Endometrial microvascular endothelial cells (primary cell): ENCODE measurements around the gene RPA1. TPM values are rescaled to one million over a fixed set of nuclear protein-coding genes. Genes with fewer than 3 reads are reported as not detected.

Experiments used
- in situ Hi-C: cut with HindIII; loops from 2 replicates; pipeline ENCODE4 v1.10.0; 2017; ENCODE audit warnings: low sequenced_read_pairs, low pct_unique_long_range_greater_than_20kb; ENCODE audit errors: inconsistent ontology term
- total RNA-seq: library from RNA; depleted of rRNA; stranded (reverse); fragments of >200 nt; gene quantifications from one replicate; pipeline ENCODE4 v1.2.3, GENCODE V29; 2015; ENCODE audit errors: inconsistent ontology term

RPA1 gene
- total RNA-seq, 1 donor from 2014 or later, result 33.3 TPM

DNA sequence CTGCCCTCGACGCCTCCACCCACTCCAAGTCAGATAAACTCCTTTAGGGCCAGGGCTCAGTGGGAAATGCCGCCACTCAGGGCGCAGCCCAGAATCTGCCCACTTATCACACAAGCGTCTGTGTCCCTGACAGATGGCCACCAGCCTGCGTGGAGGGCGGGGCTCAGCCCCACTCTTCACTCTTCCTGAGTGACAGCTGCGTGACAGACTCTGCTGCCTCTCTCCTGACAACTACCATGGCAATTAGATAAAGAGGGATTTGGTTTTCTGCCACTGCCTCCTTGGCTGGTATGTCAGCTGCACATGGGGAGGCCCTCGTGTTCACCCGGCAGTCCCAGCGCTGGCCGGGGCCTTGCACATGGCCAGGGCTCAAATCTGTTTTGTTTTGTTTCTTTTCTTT is 99.2 kb downstream of the RPA1 start:
- in situ Hi-C loops, result no loop called here

GRCh38 chr17:1930337-1930645 is 100.5 kb downstream of the RPA1 start:
- in situ Hi-C loops, result no loop called here

DNA sequence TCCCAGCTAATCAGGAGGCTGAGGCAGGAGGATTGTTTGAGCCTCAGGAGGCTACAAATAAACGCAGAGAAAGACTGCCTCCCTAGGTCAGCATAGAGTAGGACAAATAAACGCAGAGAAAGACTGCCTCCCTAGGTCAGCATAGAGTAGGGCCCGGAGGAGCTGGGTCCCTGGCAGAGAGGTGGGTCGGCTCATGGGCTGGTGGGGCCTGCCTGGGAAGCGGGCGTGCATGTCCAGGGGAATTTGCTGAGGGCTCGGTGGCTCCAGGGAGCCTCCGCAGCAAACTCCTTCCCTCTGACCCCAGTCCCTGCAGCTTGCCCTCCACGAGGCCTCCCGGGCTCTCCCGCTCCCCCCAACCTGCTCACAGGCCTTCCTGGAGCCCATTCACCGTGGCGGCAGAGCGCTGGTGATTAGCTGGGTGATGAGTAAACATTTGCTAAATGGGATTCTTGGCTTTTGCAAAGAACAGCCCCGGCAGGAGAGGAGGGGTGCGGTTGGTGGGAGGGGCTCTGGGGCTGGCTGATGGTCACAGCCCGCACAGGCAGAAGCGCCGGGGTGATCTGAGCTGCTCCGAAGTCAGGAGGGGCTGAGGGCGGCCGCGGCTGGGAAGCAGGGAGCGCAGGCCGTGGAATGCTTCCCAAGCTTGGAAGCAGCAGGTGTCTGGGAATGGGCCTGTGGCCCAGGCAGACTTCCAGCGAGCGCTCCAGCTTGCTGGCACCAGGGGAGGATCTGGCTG is 102.2 kb downstream of the RPA1 start:
- in situ Hi-C loops, result no loop called here

GRCh38 chr17:1933875-1934715 is 104.3 kb downstream of the RPA1 start:
- in situ Hi-C loops, result no loop called here

DNA sequence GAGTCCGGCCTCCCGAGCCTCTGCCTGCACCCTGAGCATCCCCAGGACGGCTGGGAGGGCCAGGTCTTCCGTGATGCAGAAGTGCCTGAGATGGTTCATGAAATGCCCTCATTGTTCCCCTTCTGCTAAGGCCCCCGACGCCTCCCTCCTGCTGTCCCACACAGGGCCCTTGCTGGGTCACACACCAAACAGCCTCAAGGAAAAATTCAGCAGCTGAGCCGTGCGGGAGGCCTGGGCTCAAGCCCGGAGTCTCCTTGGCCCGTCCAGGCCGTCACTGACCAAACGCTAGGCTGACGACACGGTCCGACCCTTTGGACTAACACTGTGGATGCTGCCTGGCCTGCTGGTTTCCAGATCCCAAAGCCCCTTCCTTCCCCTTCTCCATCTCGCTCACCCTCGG is 105.1 kb downstream of the RPA1 start:
- in situ Hi-C loops, result no loop called here

- in situ Hi-C loops, result no loop called here
Observed at GRCh38 chr17:1936766-1937165, 107.0 kb downstream of the RPA1 start.

- in situ Hi-C loops, result no loop called here
Observed at GRCh38 chr17:1937461-1937860, 107.7 kb downstream of the RPA1 start.

DNA sequence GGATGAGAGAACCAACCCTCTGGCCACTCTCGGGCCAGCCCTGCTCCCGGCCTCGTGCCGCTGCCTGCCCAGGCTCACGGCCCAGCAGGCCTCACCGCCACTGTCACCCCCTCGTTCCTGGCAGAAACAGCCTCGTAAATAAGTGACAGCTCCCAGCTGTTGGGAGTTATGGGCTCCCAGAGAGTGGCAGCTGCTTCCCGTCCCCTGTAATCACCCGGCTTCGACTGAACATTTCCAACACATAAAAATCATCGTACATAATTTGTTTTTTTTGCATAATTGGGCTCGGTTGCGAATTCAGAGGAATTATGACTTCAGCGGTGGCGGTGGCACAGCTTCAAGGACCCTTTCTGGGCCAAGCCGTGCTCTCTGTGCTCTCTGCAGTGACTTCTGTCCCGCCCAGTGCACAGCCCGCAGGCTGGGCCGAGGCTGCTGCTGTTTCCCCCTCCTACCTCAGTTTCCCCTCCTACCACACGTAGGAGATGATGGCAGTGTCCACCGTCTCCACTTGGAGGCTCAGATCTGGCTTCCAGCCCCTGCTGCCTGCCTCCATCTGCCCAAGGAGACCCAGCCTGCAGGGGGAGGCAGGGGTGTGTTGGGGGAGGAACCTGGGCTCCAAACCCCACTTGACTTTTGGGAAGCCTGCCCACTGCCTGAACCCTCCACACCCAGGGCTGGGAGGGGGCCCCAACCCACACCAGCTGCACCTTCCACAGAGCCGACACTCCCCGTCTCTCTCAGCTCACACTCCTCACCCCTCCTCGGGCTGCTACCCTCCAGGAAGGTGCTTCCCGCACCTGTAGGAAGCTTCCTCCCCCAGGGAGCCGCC is 110.4 kb downstream of the RPA1 start:
- in situ Hi-C loops, result no loop called here

- in situ Hi-C loops, result no loop called here
Observed at GRCh38 chr17:1940810-1941185, 111.0 kb downstream of the RPA1 start.

DNA sequence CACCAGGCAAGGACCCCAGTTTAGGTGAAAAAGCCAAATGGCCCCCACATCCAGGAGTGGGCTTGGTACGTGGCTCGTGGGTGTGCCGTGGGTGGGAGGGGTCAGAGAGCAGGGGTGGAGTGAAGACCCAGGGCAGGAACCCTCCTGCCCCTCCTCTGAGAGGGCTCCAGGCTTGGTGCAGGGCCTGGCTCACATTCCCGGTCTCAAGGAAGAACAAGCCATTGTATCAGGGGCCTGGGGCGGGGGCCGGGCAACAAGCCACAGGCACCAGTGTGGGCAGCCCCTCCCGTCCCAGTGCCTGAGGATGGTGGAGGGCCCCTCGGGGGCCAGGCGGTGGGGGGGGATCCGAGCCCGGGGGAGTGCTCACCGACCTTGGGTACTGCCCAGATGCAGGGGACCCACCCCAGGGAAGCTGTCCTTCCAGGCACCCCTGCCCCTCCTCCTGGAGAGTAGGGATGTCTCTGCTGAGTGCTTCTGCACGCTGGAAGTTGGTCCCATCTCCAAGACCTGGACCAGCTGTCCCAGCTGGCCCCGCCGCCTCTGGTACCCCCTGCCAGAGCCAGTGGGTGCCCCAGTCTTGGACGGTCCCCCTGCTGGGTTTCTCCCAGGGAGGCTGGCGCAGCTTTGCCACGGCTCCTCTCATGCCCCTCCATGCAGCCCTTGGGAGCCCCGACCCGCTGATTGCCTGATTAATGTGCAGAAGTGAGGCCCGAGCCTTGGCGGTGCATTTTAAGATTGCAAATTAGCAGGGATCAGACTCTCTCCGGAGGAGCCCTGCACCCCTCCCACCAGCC is 111.7 kb downstream of the RPA1 start:
- in situ Hi-C loops, result no loop called here

DNA sequence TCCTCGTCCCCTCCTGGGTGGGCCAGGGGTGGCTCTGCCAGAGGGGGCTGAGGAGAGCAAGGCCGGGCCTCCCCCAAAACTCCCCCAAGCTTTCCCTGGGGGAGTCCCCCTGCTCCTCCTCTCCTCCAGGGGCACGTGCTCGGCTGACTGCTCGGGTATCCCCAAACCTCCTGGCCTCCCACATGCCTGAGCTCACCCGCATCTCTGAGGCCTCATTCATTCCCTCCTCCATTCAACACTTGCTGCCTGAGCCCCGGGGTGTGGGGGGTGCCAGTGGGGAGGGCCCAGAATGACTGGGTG is 112.2 kb downstream of the RPA1 start:
- in situ Hi-C loops, result no loop called here

GRCh38 chr17:1942666-1943435 is 113.0 kb downstream of the RPA1 start:
- in situ Hi-C loops, result no loop called here

DNA sequence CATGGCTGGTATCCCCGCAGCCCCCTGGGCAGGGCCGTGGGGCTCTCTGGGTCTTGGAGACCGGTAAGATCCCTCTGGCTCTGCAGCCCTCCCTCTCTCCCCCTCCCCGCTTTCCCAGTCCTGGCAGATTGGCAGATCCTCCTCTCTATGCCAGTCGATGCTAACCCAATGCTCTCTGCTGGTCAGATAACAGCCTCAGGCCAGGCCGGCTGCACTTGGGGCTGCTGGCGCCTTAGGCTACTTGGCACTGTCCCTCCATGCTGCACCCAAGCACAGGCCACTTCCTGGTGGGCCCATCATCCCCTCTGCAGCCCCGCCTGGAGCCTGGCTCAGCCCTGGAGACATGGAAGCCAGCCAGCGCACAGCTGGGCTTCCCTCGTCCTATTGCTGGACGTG is 113.6 kb downstream of the RPA1 start:
- in situ Hi-C loops, result no loop called here

DNA sequence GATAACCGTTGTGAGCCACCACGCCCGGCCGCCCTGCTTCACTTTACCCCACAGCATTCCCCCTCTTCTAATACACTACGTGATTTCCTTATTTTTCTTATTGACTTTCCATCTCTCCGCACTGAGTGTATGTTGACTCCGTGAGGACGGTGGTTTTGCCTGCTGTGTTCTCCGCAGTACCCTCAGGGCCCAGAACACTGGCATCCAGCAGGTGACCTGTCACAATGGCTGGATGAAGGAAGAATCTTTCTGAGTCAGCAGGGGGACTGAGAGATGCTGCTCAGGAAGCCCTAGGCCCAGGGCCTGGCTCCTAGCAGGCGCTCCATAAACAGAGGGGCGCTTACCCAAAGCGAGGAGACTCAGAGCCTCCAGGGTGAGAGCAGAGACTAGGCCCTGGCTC is 115.8 kb downstream of the RPA1 start:
- in situ Hi-C loops, result no loop called here

DNA sequence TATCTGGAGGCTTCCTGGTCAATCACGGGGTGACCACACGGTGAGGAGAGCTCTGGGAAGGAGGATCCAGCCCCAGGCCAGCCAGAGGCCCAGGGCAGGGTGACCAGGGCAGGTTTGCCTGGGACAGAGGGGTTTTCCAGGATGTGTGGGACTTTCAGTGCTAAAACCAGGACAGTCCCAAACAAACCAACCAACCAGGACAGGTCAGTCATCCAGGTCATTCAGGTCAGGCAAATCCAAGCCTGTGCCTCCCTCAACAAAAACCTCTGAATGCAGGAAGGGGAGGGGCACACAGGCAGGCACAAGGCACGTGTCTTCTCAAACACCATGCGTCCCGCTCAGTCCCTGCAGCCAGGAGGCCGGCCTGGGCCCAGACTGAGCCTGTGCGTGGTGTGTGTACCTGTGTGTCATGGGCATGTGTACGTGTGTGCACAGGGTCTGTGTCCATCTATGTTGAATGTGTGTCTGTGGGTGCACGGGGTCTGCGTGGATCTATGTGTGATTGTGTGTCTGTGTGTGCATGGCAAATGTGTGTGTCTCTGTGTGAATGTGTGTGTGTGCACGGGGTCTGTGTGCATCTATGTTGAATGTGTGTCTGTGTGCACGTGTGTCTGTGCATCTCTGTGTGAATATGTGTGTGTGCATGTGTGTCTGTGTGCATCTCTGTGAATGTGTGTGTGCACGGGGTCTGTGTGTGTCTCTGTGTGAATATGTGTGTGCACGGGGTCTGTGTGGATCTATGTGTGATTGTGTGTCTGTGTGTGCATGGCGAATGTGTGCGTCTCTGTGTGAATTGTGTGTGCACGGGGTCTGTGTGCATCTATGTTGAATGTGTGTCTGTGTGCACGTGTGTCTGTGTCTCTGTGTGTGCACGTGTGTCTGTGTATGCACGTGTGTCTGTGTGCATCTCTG is 116.5 kb downstream of the RPA1 start:
- in situ Hi-C loops, result no loop called here

DNA sequence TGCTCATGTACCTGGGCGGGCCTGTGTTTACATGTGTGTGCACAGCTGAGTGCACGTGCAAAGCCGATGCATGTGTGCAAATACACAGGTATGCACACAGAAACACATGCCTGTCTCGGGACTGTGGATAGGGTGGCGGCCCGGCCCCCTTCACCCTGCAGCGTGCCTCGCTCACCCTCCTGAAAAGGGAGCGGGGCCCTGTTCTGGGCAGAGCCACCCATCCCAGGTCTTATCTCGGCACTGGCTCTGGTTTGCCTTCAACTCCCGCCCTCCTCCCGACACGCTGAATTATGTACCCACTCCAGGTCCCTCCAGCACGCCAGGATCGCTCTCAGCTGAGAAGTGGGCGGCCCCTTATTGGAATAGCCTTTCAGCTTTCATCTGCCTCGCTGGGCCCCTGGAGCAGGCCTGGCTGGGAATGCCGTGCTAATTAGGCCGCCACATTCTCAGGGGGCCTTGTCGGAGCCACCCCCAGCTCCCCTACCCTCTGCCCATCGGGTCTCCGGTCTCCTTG is 117.5 kb downstream of the RPA1 start:
- in situ Hi-C loops, result no loop called here

DNA sequence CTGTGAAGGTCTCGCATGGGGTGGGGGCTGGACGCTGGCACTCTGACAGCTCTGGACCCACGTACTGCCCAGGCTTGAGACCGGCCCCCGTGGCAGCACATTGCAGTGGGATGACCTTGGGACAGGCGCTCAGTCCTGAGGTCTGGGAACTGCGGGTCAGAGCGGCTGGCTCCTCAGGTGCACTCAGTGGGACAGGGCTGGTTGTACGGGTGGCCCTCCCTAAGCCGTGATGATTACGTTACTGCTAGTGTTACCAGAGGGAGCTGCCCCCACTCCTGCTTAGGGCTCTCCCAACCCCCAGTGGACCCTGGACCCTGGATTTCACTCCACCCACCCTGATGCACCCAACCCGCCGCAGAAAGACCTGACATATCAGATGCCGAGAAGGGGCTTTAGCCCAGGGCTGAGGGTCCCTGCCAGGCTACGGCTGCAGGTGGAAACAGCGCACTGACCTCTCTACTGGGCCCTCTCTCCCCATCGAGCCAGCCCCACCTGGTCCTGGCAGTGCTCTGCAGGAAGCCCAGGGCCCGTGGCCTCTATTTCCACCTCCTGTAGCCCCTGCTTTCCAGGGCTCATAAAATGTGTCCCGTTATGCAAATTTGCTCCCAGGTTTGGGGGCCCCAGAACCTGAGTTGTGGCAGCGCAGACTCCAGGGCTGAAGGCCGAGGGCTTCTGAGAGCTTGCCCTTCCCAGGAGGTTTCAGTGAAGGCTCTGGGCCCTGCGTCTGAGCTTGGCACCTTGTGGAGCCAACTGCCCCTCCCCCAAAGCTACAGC is 118.1 kb downstream of the RPA1 start:
- in situ Hi-C loops, result no loop called here
